K562 (cell line): ENCODE results near the gene GAL3ST3. TPM values are rescaled to one million over a fixed set of nuclear protein-coding genes. Genes with fewer than 3 reads are reported as not detected.
A peak's percentile ranks its signal among the peaks of the same experiment; 100 is the strongest.

Source experiments
- CEBPB ChIP-seq: fragments of 450-650 bp; IDR thresholded peaks from 2 replicates; pipeline ENCODE4 v1.6.1; 2016; ENCODE audit warnings: missing genetic modification characterization, missing compliant biosample characterization
- JUNB ChIP-seq: fragments of 450-650 bp; formaldehyde crosslinking; conservative IDR thresholded peaks from 2 replicates; pipeline ENCODE4 v1.4.0; 2020; ENCODE audit warnings: mild to moderate bottlenecking
- L3MBTL2 ChIP-seq: fragments of 450-650 bp; IDR thresholded peaks from 2 replicates; pipeline ENCODE4 v1.6.1; 2016; ENCODE audit warnings: mild to moderate bottlenecking, moderate library complexity
- MXI1 ChIP-seq: IDR thresholded peaks from 2 replicates; pipeline ENCODE4 v1.6.1; 2011; ENCODE audit warnings: low read depth, mild to moderate bottlenecking, improper control_type of control experiment, low read length
- PHF8 ChIP-seq: fragments of 200-600 bp; sonication (generic); IDR thresholded peaks from 2 replicates; pipeline ENCODE4 v1.6.1; 2012; ENCODE audit warnings: mixed run types, mild to moderate bottlenecking, inconsistent platforms, low read length, moderate library complexity, borderline replicate concordance
- SOX6 ChIP-seq: fragments of 450-650 bp; IDR thresholded peaks from 2 replicates; pipeline ENCODE4 v1.6.1; 2014; ENCODE audit warnings: mild to moderate bottlenecking
- SP1 ChIP-seq: sonication (generic); formaldehyde crosslinking; IDR thresholded peaks from 2 replicates; pipeline ENCODE4 v1.8.1; 2022; ENCODE audit warnings: mild to moderate bottlenecking, missing genetic modification reagents
- TAF1 ChIP-seq: IDR thresholded peaks from 2 replicates; pipeline ENCODE4 v1.6.1; 2011; ENCODE audit warnings: mild to moderate bottlenecking, low read length, moderate library complexity; ENCODE audit not compliant: insufficient read depth, control insufficient read depth, severe bottlenecking; ENCODE audit errors: extremely low read depth
- YY1 ChIP-seq, 3 experiments: IDR thresholded peaks; 2 replicates each; pipeline ENCODE4 v1.6.1; 2011; ENCODE audit warnings: low read length in 2 of 3, mild to moderate bottlenecking in 2 of 3, moderate library complexity in 2 of 3, borderline replicate concordance in 1 of 3, control low read depth in 1 of 3, low read depth in 1 of 3; ENCODE audit not compliant: insufficient read depth in 3 of 3, insufficient replicate concordance in 2 of 3, control insufficient read depth in 1 of 3, insufficient read length in 1 of 3; ENCODE audit errors: extremely low read depth in 1 of 3
- polyA plus RNA-seq, 8 experiments: library from polyadenylated mRNA; depleted of rRNA in 4 of 8; stranded (reverse) in 5 of 8; unstranded in 3 of 8; fragments of >200 nt; fragmentation: Nextera tagmentation in 2 of 8; fragmentation: Illumina TruSeq in 1 of 8; extraction: Ambion mirVana in 2 of 8; extraction: Trizol in 1 of 8; gene quantifications; 2 replicates each; pipeline versions ENCODE4 v1.2.1 to v1.2.3, GENCODE V29; 2011 to 2014; ENCODE audit warnings: inconsistent platforms in 1 of 8, missing spikeins in 1 of 8
- total RNA-seq, 7 experiments: library from RNA; depleted of rRNA in 6 of 7; stranded (reverse); fragments of >200 nt in 6 of 7; fragmentation: Illumina TruSeq in 2 of 7; extraction: Trizol in 2 of 7; gene quantifications; 2 replicates each; pipeline versions ENCODE4 v1.2.1 to v1.2.3, GENCODE V29; 2011 to 2021; ENCODE audit warnings: low replicate concordance in 1 of 7

Gene GAL3ST3
- total and polyA plus RNA-seq, 9 of the 15 experiments (the other 6 are each of a cell fraction or from before 2014, with no cell fraction given) = not detected

- TF ChIP-seq PHF8 = peak; percentile 4; the same call in 1 of the 2 replicates
- TF ChIP-seq CEBPB (tag) = peak; percentile 67
- no peak for TF ChIP-seq JUNB (CRISPR knock-in tag)
- no peak for TF ChIP-seq SOX6
- 0 out of 2 replicates have a peak, but pooled peaks have one; percentile 5 for TF ChIP-seq L3MBTL2
- peak in 1 of 3 experiments; percentile 5 for TF ChIP-seq YY1 (IDR thresholded peaks at IDR 0.05; ENCODE audit: borderline replicate concordance in 1 of 3, control insufficient read depth in 1 of 3, extremely low read depth in 1 of 3, insufficient read depth in 3 of 3, insufficient read length in 1 of 3, insufficient replicate concordance in 2 of 3, low read depth in 1 of 3, low read length in 2 of 3)
- TF ChIP-seq MXI1 = no peak
- no peak for TF ChIP-seq SP1 (CRISPR knock-in tag)
- TF ChIP-seq TAF1 = peak; percentile 3
Observed at GRCh38 chr11:66070604-66071380, 21.8 kb upstream of the GAL3ST3 start (continued).
